Stomach (tissue), 4 donors: ENCODE results near the gene EPS8L1.

Source experiments
- POLR2A ChIP-seq, 4 donors: fragments of 450-650 bp; IDR thresholded peaks; one replicate each; pipeline ENCODE4 v1.6.1; 2016; ENCODE audit warnings: antibody characterized with exemption in 4 of 4, control low read depth in 2 of 4, mild to moderate bottlenecking in 1 of 4, moderate library complexity in 1 of 4
- TF ChIP-seq, protein P1 (sequence below), 7 experiments: fragments of 450-650 bp in 4 of 7; fragments of 200-600 bp in 3 of 7; sonication (generic) in 3 of 7; IDR thresholded peaks; one replicate each; pipeline ENCODE4 v1.5.1; 2016 to 2019; ENCODE audit warnings: antibody characterized with exemption in 7 of 7, control low read depth in 2 of 7, mild to moderate bottlenecking in 1 of 7

DNA sequence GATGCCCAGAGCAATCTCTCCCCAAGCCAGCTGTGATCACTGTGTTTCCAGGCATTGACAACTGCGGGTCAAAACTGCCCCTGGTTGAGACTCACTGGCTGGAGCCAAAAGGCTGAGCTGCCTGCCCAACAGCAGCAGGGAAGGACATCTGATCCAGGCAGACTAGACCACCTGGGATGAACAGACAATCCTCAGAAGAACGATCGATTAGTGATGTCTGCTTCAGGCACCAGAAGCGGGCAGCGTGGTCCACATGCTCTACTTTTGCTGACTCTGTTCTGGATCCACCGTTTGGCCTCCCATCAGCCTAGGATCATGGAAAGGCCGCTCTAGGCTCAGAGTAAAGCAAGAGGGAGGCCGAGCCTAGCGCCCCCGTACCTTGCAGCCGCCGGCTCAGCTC is 27.7 kb upstream of the EPS8L1 start:
- TF ChIP-seq, protein P1, sequence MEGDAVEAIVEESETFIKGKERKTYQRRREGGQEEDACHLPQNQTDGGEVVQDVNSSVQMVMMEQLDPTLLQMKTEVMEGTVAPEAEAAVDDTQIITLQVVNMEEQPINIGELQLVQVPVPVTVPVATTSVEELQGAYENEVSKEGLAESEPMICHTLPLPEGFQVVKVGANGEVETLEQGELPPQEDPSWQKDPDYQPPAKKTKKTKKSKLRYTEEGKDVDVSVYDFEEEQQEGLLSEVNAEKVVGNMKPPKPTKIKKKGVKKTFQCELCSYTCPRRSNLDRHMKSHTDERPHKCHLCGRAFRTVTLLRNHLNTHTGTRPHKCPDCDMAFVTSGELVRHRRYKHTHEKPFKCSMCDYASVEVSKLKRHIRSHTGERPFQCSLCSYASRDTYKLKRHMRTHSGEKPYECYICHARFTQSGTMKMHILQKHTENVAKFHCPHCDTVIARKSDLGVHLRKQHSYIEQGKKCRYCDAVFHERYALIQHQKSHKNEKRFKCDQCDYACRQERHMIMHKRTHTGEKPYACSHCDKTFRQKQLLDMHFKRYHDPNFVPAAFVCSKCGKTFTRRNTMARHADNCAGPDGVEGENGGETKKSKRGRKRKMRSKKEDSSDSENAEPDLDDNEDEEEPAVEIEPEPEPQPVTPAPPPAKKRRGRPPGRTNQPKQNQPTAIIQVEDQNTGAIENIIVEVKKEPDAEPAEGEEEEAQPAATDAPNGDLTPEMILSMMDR (IDR thresholded peaks at IDR 0.05) = no peak
- TF ChIP-seq POLR2A (IDR thresholded peaks at IDR 0.05) = no peak
